ENCODE measurements around the gene FMN2.

- no peak for TF ChIP-seq REST (IDR thresholded peaks at IDR 0.05)
- TF ChIP-seq TP53 (CRISPR knock-in tag; IDR thresholded peaks at IDR 0.05), result no peak
- TF ChIP-seq EP300 (IDR thresholded peaks at IDR 0.05), result no peak
- TF ChIP-seq CTCF (IDR thresholded peaks at IDR 0.05), result no peak
- TF ChIP-seq SREBF2 (IDR thresholded peaks at IDR 0.05), result no peak
- TF ChIP-seq CBX2 (IDR thresholded peaks at IDR 0.05; ENCODE audit: borderline replicate concordance, low read depth), result no peak
- TF ChIP-seq RFX5 (IDR thresholded peaks at IDR 0.05), result no peak
- no peak for TF ChIP-seq RCOR1 (IDR thresholded peaks at IDR 0.05; ENCODE audit: low read depth, low read length)
- TF ChIP-seq POLR2A (IDR thresholded peaks at IDR 0.05; ENCODE audit: low read length), result no peak
- TF ChIP-seq BCL3 (IDR thresholded peaks at IDR 0.05), result no peak
- no peak for TF ChIP-seq MAX (IDR thresholded peaks at IDR 0.05)
These were observed 31.2 kb downstream of the FMN2 start for GRCh38 chr1:240122639-240123613.
